GM12878 (cell line): ENCODE data around the gene NUP93. TPM values are rescaled to one million over a fixed set of nuclear protein-coding genes. Genes with fewer than 3 reads are reported as not detected.

Experiments
- ATAC-seq: fragments of 200-7000 bp; cut with Tn5 transposase; 3 replicates; pipeline ENCODE4 v1.9.1; 2020; ENCODE audit warnings: mild to moderate bottlenecking, moderate library complexity
- BruUV-seq: library from RNA; stranded (reverse); fragments of 400-500 nt; replicated peaks from 2 replicates; lab custom pipeline; 2021; lab: Mats Ljungman, UMichigan
- CTCF ChIA-PET: fragments of 300-600 bp; sonication (Branson Sonifier 250); formaldehyde crosslinking; extraction: SDS; loops from one replicate; lab custom pipeline; 2021; ENCODE audit warnings: inconsistent platforms; lab: Yijun Ruan, JAX
- POLR2A ChIA-PET: fragments of 350-600 bp; formaldehyde crosslinking; extraction: SDS; loops from one replicate; lab custom pipeline; 2021; ENCODE audit warnings: inconsistent platforms; lab: Charles Lee
- RAD21 ChIA-PET: fragments of 300-600 bp; sonication (Branson Sonifier 250); formaldehyde crosslinking; loops from one replicate; lab custom pipeline; 2023; ENCODE audit warnings: antibody characterized with exemption; ENCODE audit not compliant: unreplicated experiment; lab: Charles Lee
- SMC1A ChIA-PET: fragments of 300-600 bp; sonication (Branson Sonifier 250); formaldehyde crosslinking; loops from one replicate; lab custom pipeline; 2023; ENCODE audit not compliant: unreplicated experiment, uncharacterized antibody; lab: Charles Lee
- DNase-seq: peaks from one replicate; pipeline ENCODE4 v3.0.0-alpha.2; 2011; ENCODE audit warnings: low read depth, low spot score
- FAIRE-seq: peaks from 3 replicates; lab custom pipeline; 2011; peaks lifted over from hg19 to GRCh38; lab: Jason Lieb, UNC
- H2AFZ ChIP-seq: 2 replicates; pipeline ENCODE4 v1.6.0; 2011; ENCODE audit warnings: low read depth, low read length, control low read depth; ENCODE audit not compliant: control insufficient read depth
- H3K27ac ChIP-seq: 2 replicates; pipeline ENCODE4 v1.5.1; 2011; ENCODE audit warnings: control low read depth; ENCODE audit not compliant: control insufficient read depth, insufficient read depth
- H3K27me3 ChIP-seq, 2 experiments: replicated peaks in 1 of 2; 2 replicates each; pipeline versions ENCODE4 v1.6.0 to v1.6.1; 2011; ENCODE audit warnings: low read length in 1 of 2; ENCODE audit not compliant: control insufficient read depth in 2 of 2, insufficient read depth in 2 of 2
- H3K36me3 ChIP-seq, 2 experiments: 2 replicates each; pipeline ENCODE4 v1.5.1; 2011; ENCODE audit warnings: low read length in 1 of 2; ENCODE audit not compliant: control insufficient read depth in 2 of 2, insufficient read depth in 2 of 2
- H3K4me1 ChIP-seq: 2 replicates; pipeline ENCODE4 v1.6.1; 2011; ENCODE audit warnings: mild to moderate bottlenecking, low read length, moderate library complexity, mixed read lengths; ENCODE audit not compliant: control insufficient read depth, insufficient read depth
- H3K4me2 ChIP-seq: 2 replicates; pipeline ENCODE4 v1.6.0; 2011; ENCODE audit warnings: control low read depth; ENCODE audit not compliant: control insufficient read depth, insufficient read depth
- H3K4me3 ChIP-seq: fragments of 200-600 bp; sonication (generic); 2 replicates; pipeline ENCODE4 v1.5.1; 2016
- H3K79me2 ChIP-seq: 2 replicates; pipeline ENCODE4 v1.6.0; 2011; ENCODE audit warnings: low read length; ENCODE audit not compliant: control insufficient read depth, insufficient read depth
- H3K9ac ChIP-seq: 2 replicates; pipeline ENCODE4 v1.8.0; 2011; ENCODE audit warnings: low read length, control low read depth, mixed read lengths; ENCODE audit not compliant: control insufficient read depth, insufficient read depth
- H3K9me3 ChIP-seq: replicated peaks from 3 replicates; pipeline ENCODE4 v1.5.1; 2011; ENCODE audit warnings: mild to moderate bottlenecking, low read length; ENCODE audit not compliant: control insufficient read depth, insufficient read depth
- H4K20me1 ChIP-seq: 2 replicates; pipeline ENCODE4 v1.6.0; 2011; ENCODE audit not compliant: control insufficient read depth, insufficient read depth
- ATF7 ChIP-seq: fragments of 450-650 bp; IDR thresholded peaks from 2 replicates; pipeline ENCODE4 v1.6.1; 2016; ENCODE audit warnings: low read depth, mild to moderate bottlenecking
- NFIC ChIP-seq: IDR thresholded peaks from 2 replicates; pipeline ENCODE4 v1.6.1; 2012; ENCODE audit warnings: low read depth, mild to moderate bottlenecking, inconsistent platforms, low read length, moderate library complexity
- PML ChIP-seq: IDR thresholded peaks from 2 replicates; pipeline ENCODE4 v1.6.1; 2012; ENCODE audit warnings: low read length, inconsistent platforms
- RB1 ChIP-seq: fragments of 450-650 bp; formaldehyde crosslinking; IDR thresholded peaks from 2 replicates; pipeline ENCODE4 v1.6.1; 2017; ENCODE audit warnings: mild to moderate bottlenecking, borderline replicate concordance
- RBBP5 ChIP-seq: fragments of 200-600 bp; sonication (generic); conservative IDR thresholded peaks from 2 replicates; pipeline ENCODE4 v1.6.1; 2016
- REST ChIP-seq: IDR thresholded peaks from 2 replicates; pipeline ENCODE4 v1.6.1; 2012; ENCODE audit warnings: mild to moderate bottlenecking, low read depth, low read length
- STAT3 ChIP-seq: IDR thresholded peaks from 2 replicates; pipeline ENCODE4 v1.6.1; 2011; ENCODE audit warnings: low read depth, low read length, improper control_type of control experiment
- TAF1 ChIP-seq: IDR thresholded peaks from 2 replicates; pipeline ENCODE4 v1.6.1; 2011; ENCODE audit warnings: mild to moderate bottlenecking, low read depth, low read length, borderline replicate concordance
- TCF12 ChIP-seq: IDR thresholded peaks from 2 replicates; pipeline ENCODE4 v1.6.1; 2011; ENCODE audit warnings: low read depth, mild to moderate bottlenecking, low read length
- YBX1 ChIP-seq: fragments of 450-650 bp; IDR thresholded peaks from 2 replicates; pipeline ENCODE4 v1.6.1; 2016; ENCODE audit warnings: antibody characterized with exemption
- YY1 ChIP-seq: IDR thresholded peaks from 2 replicates; pipeline ENCODE4 v1.6.1; 2011; ENCODE audit warnings: low read depth, mild to moderate bottlenecking, low read length
- ZBTB4 ChIP-seq: fragments of 450-650 bp; formaldehyde crosslinking; IDR thresholded peaks from 2 replicates; pipeline ENCODE4 v1.4.0; 2022; ENCODE audit warnings: mild to moderate bottlenecking, moderate library complexity
- ZNF217 ChIP-seq: fragments of 450-650 bp; IDR thresholded peaks from 2 replicates; pipeline ENCODE4 v1.6.1; 2017; ENCODE audit warnings: antibody characterized with exemption, mild to moderate bottlenecking
- WGBS: methylation state at CpG from one replicate; pipeline ENCODE4 v1.1.6; 2016; ENCODE audit warnings: low lambda C conversion rate; ENCODE audit not compliant: insufficient replicate concordance, insufficient coverage; ENCODE audit errors: missing lambda C conversion rate; 5-methylcytosine and 5-hydroxymethylcytosine counted together
- in situ Hi-C: fragments of 300-500 bp; cut with MboI; formaldehyde crosslinking; loops from 9 replicates; pipeline ENCODE4 v1.14.3; 2018; ENCODE audit warnings: mixed read lengths
- intact Hi-C: fragments of 100-400 bp; cut with micrococcal nuclease; formaldehyde crosslinking; loops from one replicate; pipeline ENCODE4 v1.14.2; 2022; ENCODE audit not compliant: unreplicated experiment
- polyA plus RNA-seq, 11 experiments: library from polyadenylated mRNA; depleted of rRNA in 4 of 11; unstranded in 6 of 11; stranded (reverse) in 5 of 11; fragments of >200 nt; fragmentation: Nextera tagmentation in 4 of 11; fragmentation: Illumina TruSeq in 1 of 11; extraction: Ambion mirVana in 4 of 11; extraction: Trizol in 1 of 11; gene quantifications; 1 replicate in 1 of 11; 2 replicates in 10 of 11; pipeline versions ENCODE4 v1.2.1 to v1.2.3, GENCODE V29; 2011 to 2016; ENCODE audit warnings: inconsistent platforms in 2 of 11, missing spikeins in 2 of 11, low read depth in 1 of 11
- total RNA-seq, 4 experiments: library from RNA; depleted of rRNA in 3 of 4; stranded (reverse); fragments of >200 nt in 3 of 4; fragmentation: Illumina TruSeq in 1 of 4; extraction: Trizol in 1 of 4; gene quantifications; 2 replicates each; pipeline versions ENCODE4 v1.2.1 to v1.2.3, GENCODE V29; 2013 to 2021

NUP93 gene
- total and polyA plus RNA-seq, 10 of the 15 experiments (the other 5 are each of a cell fraction or from before 2014, with no cell fraction given), result 82.2 to 175 (median 101) TPM

DNA sequence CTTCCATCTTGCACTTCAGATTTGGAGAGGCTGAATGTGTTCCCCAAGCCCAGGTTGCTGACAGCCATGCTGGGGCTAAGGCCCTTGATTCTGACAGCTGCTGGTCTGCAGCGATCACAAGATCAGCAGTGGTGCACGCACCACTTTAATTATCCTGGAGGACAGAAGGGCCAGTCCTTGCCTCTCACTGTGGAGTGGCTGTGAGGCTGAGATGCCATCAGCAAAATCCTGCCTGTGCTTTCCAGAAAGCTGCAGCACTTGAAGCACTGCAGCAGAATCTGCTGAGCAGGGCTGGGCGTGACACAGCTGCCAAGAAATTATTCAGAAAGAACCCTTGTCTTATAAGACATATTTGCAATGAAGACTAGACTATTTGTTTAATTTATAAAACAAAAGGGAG, 37.1 kb downstream of the NUP93 start:
- no TSS peak for BruUV-seq
- no peaks in the 10 kb centered on the region for H3K9me3 ChIP-seq
- no peak overlapping the region for H2AFZ ChIP-seq
- H3K79me2 ChIP-seq, result no peaks in the 10 kb centered on the region
- no peak overlapping the region for H3K9ac ChIP-seq
- peaks cover 6% of the 10 kb centered on the region for H3K4me1 ChIP-seq
- TF ChIP-seq PML, result no peak
- TF ChIP-seq YY1, result no peak
- TF ChIP-seq ZNF217, result no peak
- TF ChIP-seq ZBTB4 (CRISPR knock-in tag), result no peak
- TF ChIP-seq RB1, result no peak
- no peak for TF ChIP-seq YBX1
- no peak for TF ChIP-seq STAT3
- TF ChIP-seq TAF1, result no peak
- no peak for TF ChIP-seq ATF7
- no peak for TF ChIP-seq NFIC
- no peak for TF ChIP-seq TCF12
- TF ChIP-seq RBBP5, result no peak
- TF ChIP-seq REST, result no peak
- FAIRE-seq, result no peak
- no peak for ATAC-seq
- no peak for DNase-seq
- ChIA-PET RAD21 (no interaction called here), POLR2A (no interaction called here), SMC1A (no interaction called here), CTCF (no interaction called here)
- H3K27me3 ChIP-seq, result no peaks in the 10 kb centered on the region
- no peak overlapping the region for H3K4me2 ChIP-seq
- no peaks in the 10 kb centered on the region for H4K20me1 ChIP-seq
- H3K27ac ChIP-seq, result no peak overlapping the region
- 93% methylated on average over 3 of the region's 3 CpGs for WGBS
- H3K4me3 ChIP-seq, result no peak overlapping the region
- H3K36me3 ChIP-seq, result peaks cover 0 to 4% of the 10 kb centered on the region in 2 experiments; a peak in 2 of 4 replicates
- in situ Hi-C loops, result no loop called here
- intact Hi-C loops, result no loop called here
